GM19240 (cell line): ENCODE data around the gene AHCYL1.
"Not testable (repeated sequence)": the region's sequence is repeated elsewhere in the genome, so short reads cannot be mapped to it uniquely, and the experiment has no call there.

Experiments used
- DNase-seq: peaks from one replicate; pipeline ENCODE4 v3.0.0; 2011; ENCODE audit warnings: low spot score; ENCODE audit not compliant: insufficient read length

The AHCYL1 gene

GRCh38 chr1:109997204-109997866, 12.8 kb downstream of the AHCYL1 start:
- DNase-seq: no peak

DNA sequence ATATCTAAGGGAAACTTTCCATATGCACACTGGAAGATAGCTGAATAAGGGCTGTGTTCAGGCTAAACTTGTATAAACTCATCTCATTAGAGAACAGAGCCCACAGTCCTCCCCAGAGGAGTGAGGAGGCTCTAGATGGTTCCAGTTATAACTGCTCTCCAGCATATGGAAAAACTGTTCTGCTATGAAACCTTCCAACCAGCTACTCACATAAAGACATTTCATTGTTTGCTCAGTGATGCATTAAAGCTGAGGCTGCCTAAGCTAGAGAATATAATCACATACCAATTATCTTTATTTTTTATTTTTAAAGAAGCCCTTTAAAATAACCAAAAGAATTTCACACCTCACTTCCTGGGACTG, 13.3 kb downstream of the AHCYL1 start:
- no peak for DNase-seq

DNA sequence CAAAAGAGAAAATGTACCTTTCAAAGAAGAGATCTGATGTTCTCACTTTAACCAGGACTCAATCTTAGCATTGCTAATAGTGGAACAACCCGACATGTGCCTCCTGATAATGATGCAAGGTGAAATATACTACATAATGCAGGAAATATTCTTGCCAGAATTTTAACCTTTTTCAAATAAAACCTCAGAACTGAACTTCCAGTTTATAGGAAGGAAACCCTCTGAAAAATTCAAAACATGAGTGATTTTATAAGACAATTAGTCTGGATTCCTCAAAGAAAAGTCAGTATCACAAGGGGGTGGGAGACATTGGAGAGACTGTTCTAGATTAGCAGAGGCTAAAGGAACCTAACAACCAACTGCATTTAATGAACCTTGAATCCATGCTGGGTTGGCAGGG, 18.1 kb downstream of the AHCYL1 start:
- DNase-seq: no peak

DNA sequence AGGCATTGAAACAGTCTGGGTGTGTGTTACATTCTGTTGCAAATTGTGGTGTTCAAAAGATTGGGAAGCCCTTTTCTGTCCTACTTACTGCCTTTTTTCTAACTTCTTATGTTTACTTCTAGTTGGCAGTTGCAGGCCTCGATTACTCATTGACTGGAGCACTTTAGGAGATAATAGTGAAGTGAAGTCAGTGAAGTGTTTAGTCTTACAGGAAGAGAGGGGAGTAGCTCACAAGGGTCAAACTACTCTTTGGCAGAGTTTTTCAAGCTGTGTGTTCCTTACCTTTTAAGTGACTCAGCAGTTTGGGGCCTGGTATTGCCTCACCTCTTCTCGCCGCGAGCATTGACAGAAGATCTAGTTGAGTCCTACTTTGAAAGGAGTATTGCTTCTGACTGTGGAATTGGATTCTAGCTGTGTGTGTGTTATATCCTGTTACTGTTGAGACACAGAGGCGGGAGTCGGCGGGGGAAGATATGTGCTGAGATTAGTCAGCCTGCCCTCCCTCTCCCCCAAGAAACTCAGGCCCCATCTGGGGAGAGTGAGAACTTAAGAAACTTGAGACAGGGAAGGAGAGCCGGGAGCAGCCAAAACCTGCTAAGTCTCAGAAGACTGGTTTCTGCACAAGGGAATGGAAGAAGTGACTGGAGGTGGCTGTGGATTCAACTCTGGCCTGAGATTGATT, 19.3 kb downstream of the AHCYL1 start:
- DNase-seq: peak; percentile 14

DNA sequence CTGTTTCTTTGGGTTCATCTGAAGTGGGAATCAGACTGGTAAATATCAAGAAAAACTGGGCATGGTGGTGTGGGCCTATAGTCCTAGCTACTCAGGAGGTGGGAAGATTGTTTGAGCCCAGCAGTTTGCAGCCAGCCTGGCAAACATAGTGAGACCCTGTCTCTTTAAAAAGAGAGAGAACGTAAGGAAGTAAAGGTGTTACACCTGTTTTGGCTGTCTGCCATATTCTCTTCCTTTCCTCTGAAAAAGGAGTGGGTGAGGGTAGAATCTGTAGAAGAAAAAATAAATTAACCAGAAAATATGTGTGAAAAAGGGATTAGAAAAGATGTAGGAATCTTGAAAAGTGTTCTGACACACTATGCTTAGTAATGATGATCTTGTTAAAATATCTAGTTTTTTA, 20.0 kb downstream of the AHCYL1 start:
- no peak for DNase-seq

DNA sequence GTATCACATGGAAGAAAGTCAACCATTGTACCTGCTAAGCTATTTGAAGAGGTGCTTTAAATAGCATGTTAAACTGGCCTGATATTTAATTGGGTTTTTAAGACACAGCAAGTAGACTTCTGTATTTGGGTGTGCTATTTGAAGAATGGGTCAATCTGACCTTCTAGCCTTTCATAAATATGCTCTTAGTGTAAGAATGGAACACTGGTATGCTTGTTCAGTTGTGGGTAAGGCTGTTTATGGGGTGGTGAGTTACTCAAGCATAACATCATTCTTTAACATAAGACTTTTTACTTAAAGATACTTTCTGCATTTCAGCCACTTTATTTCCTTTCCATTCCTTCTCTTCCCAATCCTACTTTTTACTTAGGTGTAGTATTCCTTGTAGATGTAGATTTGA, 21.4 kb downstream of the AHCYL1 start:
- no peak for DNase-seq

GRCh38 chr1:110006516-110006915, 22.0 kb downstream of the AHCYL1 start:
- DNase-seq: no peak

- no peak for DNase-seq
Measured at GRCh38 chr1:110007046-110007830, 22.7 kb downstream of the AHCYL1 start.

DNA sequence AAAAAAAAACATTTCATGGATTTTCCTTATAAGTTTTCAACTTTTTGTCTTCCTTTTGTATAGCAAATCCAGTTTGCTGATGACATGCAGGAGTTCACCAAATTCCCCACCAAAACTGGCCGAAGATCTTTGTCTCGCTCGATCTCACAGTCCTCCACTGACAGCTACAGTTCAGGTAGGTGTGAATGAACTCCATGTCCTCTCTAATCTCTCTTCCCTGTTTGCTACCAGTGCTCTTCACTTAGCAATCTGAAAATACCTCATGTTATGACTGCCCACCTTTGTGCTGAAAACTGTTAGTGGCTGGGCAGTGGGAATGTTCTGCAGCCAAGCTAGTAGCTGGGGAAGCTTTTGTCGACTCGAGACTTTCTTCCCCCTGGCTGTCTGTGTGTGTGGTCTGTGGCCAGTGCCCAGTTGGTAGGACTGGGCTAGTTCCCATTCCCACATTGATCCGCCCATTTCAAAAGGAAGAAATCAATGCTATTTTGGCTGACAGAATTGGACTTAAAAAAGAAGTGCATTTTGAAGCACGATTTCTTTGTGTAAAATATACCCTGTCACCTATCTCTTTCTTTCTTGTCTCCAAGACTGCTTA, 24.5 kb downstream of the AHCYL1 start:
- DNase-seq: no peak

GRCh38 chr1:110011527-110012041, 27.0 kb downstream of the AHCYL1 start:
- DNase-seq: peak; percentile 59

GRCh38 chr1:110012100-110012780, 27.7 kb downstream of the AHCYL1 start:
- DNase-seq: peak; percentile 11

DNA sequence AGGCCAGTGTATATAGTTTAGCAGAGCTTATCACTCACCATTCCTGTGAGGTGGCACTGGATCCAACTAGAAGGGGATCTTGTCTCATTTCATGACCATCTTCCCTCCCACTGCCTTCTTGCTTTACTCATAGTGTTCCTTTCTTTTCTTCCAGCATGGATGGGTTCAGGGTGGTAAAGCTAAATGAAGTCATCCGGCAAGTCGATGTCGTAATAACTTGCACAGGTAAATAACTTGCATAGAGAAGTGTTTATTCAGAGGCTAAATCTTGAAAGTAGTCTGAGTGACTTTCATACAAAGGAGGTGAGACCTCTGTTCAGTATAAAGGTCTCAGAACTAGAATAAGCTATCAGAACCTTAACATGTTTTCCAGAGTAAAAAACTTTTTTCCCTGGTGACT, 33.2 kb downstream of the AHCYL1 start:
- DNase-seq: no peak

- no peak for DNase-seq
Measured at GRCh38 chr1:110018396-110018795, 33.8 kb downstream of the AHCYL1 start.

DNA sequence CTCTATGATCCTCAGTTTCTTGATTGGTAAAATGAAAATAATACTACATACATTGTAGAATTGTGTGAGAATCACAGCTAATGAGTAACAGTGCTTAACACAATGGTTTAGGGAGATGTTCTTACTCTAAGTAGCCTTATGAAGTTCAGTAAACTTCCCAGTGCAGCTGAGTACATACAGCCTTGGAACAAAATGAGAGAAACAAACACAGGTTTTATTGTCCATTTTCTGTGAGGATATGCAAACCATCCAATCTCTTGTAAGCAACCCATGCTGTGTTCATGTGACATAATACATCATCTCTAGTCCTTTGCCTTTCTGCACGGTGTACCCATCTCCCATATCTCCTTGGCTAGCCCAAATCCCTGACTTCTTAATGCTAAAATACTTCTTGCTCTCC, 35.2 kb downstream of the AHCYL1 start:
- no peak for DNase-seq

DNA sequence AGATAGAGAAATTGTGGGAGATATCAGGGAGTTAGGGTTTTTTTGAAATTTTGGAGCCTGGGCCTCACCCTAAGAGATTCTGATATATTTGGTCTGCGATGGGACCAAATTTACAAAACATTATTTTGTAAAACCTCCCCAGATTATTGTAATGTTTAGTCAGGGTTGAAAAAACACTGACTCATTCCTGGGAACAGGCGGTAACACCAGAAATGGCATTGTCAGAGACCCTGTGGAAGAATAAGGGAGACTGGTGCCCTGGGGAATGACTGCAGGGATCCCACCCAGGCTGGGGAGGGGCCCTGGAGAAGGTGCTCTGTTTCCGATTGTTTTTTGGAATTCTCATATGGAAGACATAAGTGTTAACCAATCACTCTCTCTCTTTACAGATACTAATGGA, 36.7 kb downstream of the AHCYL1 start:
- DNase-seq: no peak

DNA sequence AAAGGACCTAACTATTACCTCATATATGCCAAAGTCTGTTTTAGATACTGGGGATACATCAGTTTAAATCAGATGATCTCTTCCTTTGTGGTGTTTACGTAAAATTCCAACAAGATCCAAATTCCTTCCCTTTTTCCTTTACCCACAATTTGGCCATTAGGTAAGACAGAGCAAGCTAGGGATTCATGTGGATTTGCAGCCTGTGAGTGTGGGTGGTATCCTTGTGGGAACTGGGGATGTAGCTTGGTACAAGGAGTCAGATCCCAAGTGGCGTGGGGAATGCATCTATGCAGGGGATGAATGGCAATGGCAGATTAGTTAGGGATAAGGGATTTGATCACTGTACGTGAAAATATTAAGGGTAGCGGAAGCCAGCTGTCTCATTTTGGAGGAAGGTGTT, 40.0 kb downstream of the AHCYL1 start:
- no peak for DNase-seq

DNA sequence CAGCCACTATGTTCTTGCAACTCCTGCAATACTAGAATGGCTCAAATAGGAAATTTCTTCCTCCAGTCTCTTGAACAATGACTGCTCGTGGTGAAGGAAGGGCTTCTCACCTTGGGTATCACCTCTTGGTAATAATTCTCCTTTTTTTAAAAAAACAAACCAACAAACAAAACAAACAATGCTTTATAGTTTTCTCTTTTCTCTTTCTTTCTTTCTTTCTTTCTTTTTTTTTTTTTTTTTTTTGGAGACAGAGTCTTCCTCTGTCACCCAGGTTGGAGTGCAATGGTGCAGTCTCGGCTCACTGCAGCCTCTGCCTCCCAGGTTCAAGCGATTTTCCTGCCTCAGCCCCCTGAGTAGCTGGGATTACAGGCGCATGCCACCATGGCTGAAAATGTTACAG, 46.1 kb downstream of the AHCYL1 start:
- DNase-seq: not testable (repeated sequence)

GRCh38 chr1:110032327-110032726, 47.8 kb downstream of the AHCYL1 start:
- no peak for DNase-seq

- DNase-seq: no peak
Measured at GRCh38 chr1:110033421-110033820, 48.9 kb downstream of the AHCYL1 start.

DNA sequence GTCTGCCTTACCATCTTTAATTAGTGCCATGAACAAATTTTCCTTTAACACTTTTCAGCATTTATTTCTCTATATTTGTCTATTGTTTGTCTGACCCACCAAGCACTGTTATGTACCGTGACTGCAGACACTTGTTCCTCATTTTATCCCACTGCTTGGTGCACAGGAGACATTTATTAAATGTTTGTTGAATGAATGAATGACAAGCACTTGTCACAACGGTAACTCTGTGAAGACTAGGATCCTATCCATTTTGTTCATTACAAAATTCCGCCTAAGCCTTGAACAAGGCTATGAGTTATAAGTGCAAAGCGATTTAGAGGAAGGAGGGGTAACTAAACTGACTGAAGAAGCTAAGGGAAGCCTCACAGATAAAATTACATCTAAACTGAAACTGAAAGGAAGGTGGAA, 49.5 kb downstream of the AHCYL1 start:
- DNase-seq: no peak
